GM12878 (cell line): ENCODE data around the gene SLC6A9. TPM values are rescaled to one million over a fixed set of nuclear protein-coding genes. Genes with fewer than 3 reads are reported as not detected.

Source experiments
- ATAC-seq: fragments of 200-7000 bp; cut with Tn5 transposase; 3 replicates; pipeline ENCODE4 v1.9.1; 2020; ENCODE audit warnings: mild to moderate bottlenecking, moderate library complexity
- BruUV-seq: library from RNA; stranded (reverse); fragments of 400-500 nt; replicated peaks from 2 replicates; lab custom pipeline; 2021; lab: Mats Ljungman, UMichigan
- CTCF ChIA-PET: fragments of 300-600 bp; sonication (Branson Sonifier 250); formaldehyde crosslinking; extraction: SDS; loops from one replicate; lab custom pipeline; 2021; ENCODE audit warnings: inconsistent platforms; lab: Yijun Ruan, JAX
- POLR2A ChIA-PET: fragments of 350-600 bp; formaldehyde crosslinking; extraction: SDS; loops from one replicate; lab custom pipeline; 2021; ENCODE audit warnings: inconsistent platforms; lab: Charles Lee
- RAD21 ChIA-PET: fragments of 300-600 bp; sonication (Branson Sonifier 250); formaldehyde crosslinking; loops from one replicate; lab custom pipeline; 2023; ENCODE audit warnings: antibody characterized with exemption; ENCODE audit not compliant: unreplicated experiment; lab: Charles Lee
- SMC1A ChIA-PET: fragments of 300-600 bp; sonication (Branson Sonifier 250); formaldehyde crosslinking; loops from one replicate; lab custom pipeline; 2023; ENCODE audit not compliant: unreplicated experiment, uncharacterized antibody; lab: Charles Lee
- DNase-seq: peaks from one replicate; pipeline ENCODE4 v3.0.0-alpha.2; 2011; ENCODE audit warnings: low read depth, low spot score
- FAIRE-seq: peaks from 3 replicates; lab custom pipeline; 2011; peaks lifted over from hg19 to GRCh38; lab: Jason Lieb, UNC
- H2AFZ ChIP-seq: 2 replicates; pipeline ENCODE4 v1.6.0; 2011; ENCODE audit warnings: low read depth, low read length, control low read depth; ENCODE audit not compliant: control insufficient read depth
- H3K27ac ChIP-seq: 2 replicates; pipeline ENCODE4 v1.5.1; 2011; ENCODE audit warnings: control low read depth; ENCODE audit not compliant: control insufficient read depth, insufficient read depth
- H3K27me3 ChIP-seq, 2 experiments: replicated peaks in 1 of 2; 2 replicates each; pipeline versions ENCODE4 v1.6.0 to v1.6.1; 2011; ENCODE audit warnings: low read length in 1 of 2; ENCODE audit not compliant: control insufficient read depth in 2 of 2, insufficient read depth in 2 of 2
- H3K36me3 ChIP-seq, 2 experiments: 2 replicates each; pipeline ENCODE4 v1.5.1; 2011; ENCODE audit warnings: low read length in 1 of 2; ENCODE audit not compliant: control insufficient read depth in 2 of 2, insufficient read depth in 2 of 2
- H3K4me1 ChIP-seq: 2 replicates; pipeline ENCODE4 v1.6.1; 2011; ENCODE audit warnings: mild to moderate bottlenecking, low read length, moderate library complexity, mixed read lengths; ENCODE audit not compliant: control insufficient read depth, insufficient read depth
- H3K4me2 ChIP-seq: 2 replicates; pipeline ENCODE4 v1.6.0; 2011; ENCODE audit warnings: control low read depth; ENCODE audit not compliant: control insufficient read depth, insufficient read depth
- H3K4me3 ChIP-seq: fragments of 200-600 bp; sonication (generic); 2 replicates; pipeline ENCODE4 v1.5.1; 2016
- H3K79me2 ChIP-seq: 2 replicates; pipeline ENCODE4 v1.6.0; 2011; ENCODE audit warnings: low read length; ENCODE audit not compliant: control insufficient read depth, insufficient read depth
- H3K9ac ChIP-seq: 2 replicates; pipeline ENCODE4 v1.8.0; 2011; ENCODE audit warnings: low read length, control low read depth, mixed read lengths; ENCODE audit not compliant: control insufficient read depth, insufficient read depth
- H3K9me3 ChIP-seq: replicated peaks from 3 replicates; pipeline ENCODE4 v1.5.1; 2011; ENCODE audit warnings: mild to moderate bottlenecking, low read length; ENCODE audit not compliant: control insufficient read depth, insufficient read depth
- H4K20me1 ChIP-seq: 2 replicates; pipeline ENCODE4 v1.6.0; 2011; ENCODE audit not compliant: control insufficient read depth, insufficient read depth
- BACH1 ChIP-seq: fragments of 450-650 bp; IDR thresholded peaks from 2 replicates; pipeline ENCODE4 v1.6.1; 2017; ENCODE audit warnings: mild to moderate bottlenecking, borderline replicate concordance
- CBFB ChIP-seq: IDR thresholded peaks from 2 replicates; pipeline ENCODE4 v1.6.1; 2016; ENCODE audit warnings: antibody characterized with exemption, low read depth
- CEBPZ ChIP-seq: fragments of 150-350 bp; IDR thresholded peaks from 2 replicates; pipeline ENCODE4 v1.6.1; 2016; ENCODE audit warnings: low read depth, low read length
- DPF2 ChIP-seq: fragments of 450-650 bp; IDR thresholded peaks from 2 replicates; pipeline ENCODE4 v1.6.1; 2017; ENCODE audit warnings: mild to moderate bottlenecking
- EGR1 ChIP-seq, 2 experiments: IDR thresholded peaks; 1 replicate in 1 of 2; 2 replicates in 1 of 2; pipeline ENCODE4 v1.6.1; 2011 to 2012; ENCODE audit warnings: low read depth in 2 of 2, low read length in 2 of 2, borderline replicate concordance in 1 of 2, mild to moderate bottlenecking in 1 of 2, moderate library complexity in 1 of 2
- FOXM1 ChIP-seq: IDR thresholded peaks from 2 replicates; pipeline ENCODE4 v1.6.1; 2012; ENCODE audit warnings: low read depth, mild to moderate bottlenecking, inconsistent platforms, low read length, moderate library complexity
- HSF1 ChIP-seq: fragments of 150-350 bp; IDR thresholded peaks from 2 replicates; pipeline ENCODE4 v1.6.1; 2014; ENCODE audit warnings: mild to moderate bottlenecking, low read depth, low read length
- IKZF1 ChIP-seq: fragments of 450-650 bp; conservative IDR thresholded peaks from 2 replicates; pipeline ENCODE4 v1.6.1; 2017; ENCODE audit warnings: antibody characterized with exemption, mild to moderate bottlenecking
- LARP7 ChIP-seq: fragments of 450-650 bp; IDR thresholded peaks from 2 replicates; pipeline ENCODE4 v1.6.1; 2017; ENCODE audit warnings: mild to moderate bottlenecking
- MAX ChIP-seq: IDR thresholded peaks from 2 replicates; pipeline ENCODE4 v1.6.1; 2012; ENCODE audit warnings: low read depth, low read length, improper control_type of control experiment
- NR2F1 ChIP-seq: fragments of 450-650 bp; conservative IDR thresholded peaks from 2 replicates; pipeline ENCODE4 v1.6.1; 2017; ENCODE audit warnings: mild to moderate bottlenecking
- POLR2AphosphoS5 ChIP-seq: IDR thresholded peaks from 2 replicates; pipeline ENCODE4 v1.6.1; 2011; ENCODE audit warnings: mild to moderate bottlenecking, low read length, inconsistent platforms
- RUNX3 ChIP-seq: IDR thresholded peaks from 2 replicates; pipeline ENCODE4 v1.6.1; 2012; ENCODE audit warnings: low read length, inconsistent platforms
- SP1 ChIP-seq: IDR thresholded peaks from one replicate; pipeline ENCODE4 v1.6.1; 2011; ENCODE audit warnings: low read depth, low read length
- SPI1 ChIP-seq: IDR thresholded peaks from 2 replicates; pipeline ENCODE4 v1.6.1; 2011; ENCODE audit warnings: low read depth, mild to moderate bottlenecking, low read length, moderate library complexity, borderline replicate concordance; ENCODE audit not compliant: insufficient read depth
- SUPT20H ChIP-seq: IDR thresholded peaks from 2 replicates; pipeline ENCODE4 v1.6.1; 2011; ENCODE audit warnings: low read depth, mild to moderate bottlenecking, low read length, moderate library complexity, borderline replicate concordance; ENCODE audit not compliant: control insufficient read depth
- TCF12 ChIP-seq: IDR thresholded peaks from 2 replicates; pipeline ENCODE4 v1.6.1; 2011; ENCODE audit warnings: low read depth, mild to moderate bottlenecking, low read length
- WRNIP1 ChIP-seq: IDR thresholded peaks from 2 replicates; pipeline ENCODE4 v1.6.1; 2011; ENCODE audit warnings: low read depth, low read length, improper control_type of control experiment, borderline replicate concordance
- ZBTB33 ChIP-seq: fragments of 450-650 bp; IDR thresholded peaks from 2 replicates; pipeline ENCODE4 v1.6.1; 2017; ENCODE audit warnings: mild to moderate bottlenecking
- ZNF622 ChIP-seq: fragments of 450-650 bp; IDR thresholded peaks from 2 replicates; pipeline ENCODE4 v1.6.1; 2017; ENCODE audit warnings: mild to moderate bottlenecking, inconsistent platforms
- WGBS: methylation state at CpG from one replicate; pipeline ENCODE4 v1.1.6; 2016; ENCODE audit warnings: low lambda C conversion rate; ENCODE audit not compliant: insufficient replicate concordance, insufficient coverage; ENCODE audit errors: missing lambda C conversion rate; 5-methylcytosine and 5-hydroxymethylcytosine counted together
- in situ Hi-C: fragments of 300-500 bp; cut with MboI; formaldehyde crosslinking; loops from 9 replicates; pipeline ENCODE4 v1.14.3; 2018; ENCODE audit warnings: mixed read lengths
- intact Hi-C: fragments of 100-400 bp; cut with micrococcal nuclease; formaldehyde crosslinking; loops from one replicate; pipeline ENCODE4 v1.14.2; 2022; ENCODE audit not compliant: unreplicated experiment
- polyA plus RNA-seq, 11 experiments: library from polyadenylated mRNA; depleted of rRNA in 4 of 11; unstranded in 6 of 11; stranded (reverse) in 5 of 11; fragments of >200 nt; fragmentation: Nextera tagmentation in 4 of 11; fragmentation: Illumina TruSeq in 1 of 11; extraction: Ambion mirVana in 4 of 11; extraction: Trizol in 1 of 11; gene quantifications; 1 replicate in 1 of 11; 2 replicates in 10 of 11; pipeline versions ENCODE4 v1.2.1 to v1.2.3, GENCODE V29; 2011 to 2016; ENCODE audit warnings: inconsistent platforms in 2 of 11, missing spikeins in 2 of 11, low read depth in 1 of 11
- total RNA-seq, 4 experiments: library from RNA; depleted of rRNA in 3 of 4; stranded (reverse); fragments of >200 nt in 3 of 4; fragmentation: Illumina TruSeq in 1 of 4; extraction: Trizol in 1 of 4; gene quantifications; 2 replicates each; pipeline versions ENCODE4 v1.2.1 to v1.2.3, GENCODE V29; 2013 to 2021

SLC6A9 gene
- total and polyA plus RNA-seq, 10 of the 15 experiments (the other 5 are each of a cell fraction or from before 2014, with no cell fraction given), result 0.02 to 2.0 (median 0.63) TPM

GRCh38 chr1:43970502-43970901, 60.8 kb downstream of the SLC6A9 start:
- Histone ChIP-seq H3K4me1 (peaks cover 18% of the 10 kb centered on the region), H3K79me2 (peaks cover 24% of the 10 kb centered on the region), H3K27me3 (no peaks in the 10 kb centered on the region), H3K4me2 (peak overlapping the region; percentile 93), H2AFZ (no peak overlapping the region; the same call in 1 of the 2 replicates), H3K36me3 (peaks cover 8 to 11% of the 10 kb centered on the region in 2 experiments; a peak in 3 of 4 replicates), H3K4me3 (peak overlapping the region; percentile 98), H3K27ac (peak overlapping the region; percentile 60), H3K9ac (peak overlapping the region; percentile 89), H4K20me1 (no peaks in the 10 kb centered on the region), H3K9me3 (no peaks in the 10 kb centered on the region)
- POLR2A ChIA-PET, result interaction anchor here (1.0 kb wide), 1 partner anchor 23 kb away, joined by 3 read pairs; the partner anchor contains the start of gene IPO13
- no peak for ATAC-seq
- no TSS peak for BruUV-seq
- in situ Hi-C loops (no loop called here), intact Hi-C loops (no loop called here)
- FAIRE-seq, result no peak
- SMC1A ChIA-PET, result no interaction called here
- WGBS, result 15% methylated on average over 5 of the region's 5 CpGs
- no peak for DNase-seq
- no peak for TF ChIP-seq FOXM1
- TF ChIP-seq SPI1, result no peak
- no peak for TF ChIP-seq IKZF1
- TF ChIP-seq NR2F1, result no peak
- TF ChIP-seq CEBPZ, result no peak
- TF ChIP-seq ZNF622, result no peak
- no peak for TF ChIP-seq TCF12
- TF ChIP-seq MAX, result no peak
- no peak for TF ChIP-seq BACH1
- TF ChIP-seq HSF1, result no peak
- no peak for TF ChIP-seq CBFB
- no peak for TF ChIP-seq WRNIP1
- TF ChIP-seq ZBTB33, result no peak
- no peak for TF ChIP-seq SP1
- no peak for TF ChIP-seq DPF2
- TF ChIP-seq EGR1 (IDR thresholded peaks at IDR 0.05; ENCODE audit: borderline replicate concordance in 1 of 2, low read depth in 2 of 2, low read length in 2 of 2), result no peak
- TF ChIP-seq LARP7, result no peak
- TF ChIP-seq POLR2AphosphoS5, result no peak; the same call in 1 of the 2 replicates
- TF ChIP-seq RUNX3, result no peak
- TF ChIP-seq SUPT20H, result no peak
- RAD21 ChIA-PET, result interaction anchor here (2.6 kb wide), 1 partner anchor 207 kb away, joined by 6 read pairs; no protein-coding TSS in a partner anchor
- CTCF ChIA-PET, result interaction anchor here (0.9 to 2.0 kb wide), 4 partner anchors 23 to 66 kb away, joined by 3 to 6 read pairs (median 4); no protein-coding TSS in a partner anchor
